Stimulated activated CD8-positive, alpha-beta memory T cell treated with anti-CD3 and anti-CD28 coated beads, Interleukin-12 subunit alpha, Interleukin-12 subunit beta, amount 100 ng/mL, for 1 hour (primary cell): Measurements from ENCODE around the gene C20orf204.
"Not testable (repeated sequence)": the region's sequence is repeated elsewhere in the genome, so short reads cannot be mapped to it uniquely, and the experiment has no call there.

ENCODE experiments used
- DNase-seq: peaks from one replicate; pipeline ENCODE4 v3.0.0-alpha.2; 2020; ENCODE audit warnings: low read depth

C20orf204 gene

DNA sequence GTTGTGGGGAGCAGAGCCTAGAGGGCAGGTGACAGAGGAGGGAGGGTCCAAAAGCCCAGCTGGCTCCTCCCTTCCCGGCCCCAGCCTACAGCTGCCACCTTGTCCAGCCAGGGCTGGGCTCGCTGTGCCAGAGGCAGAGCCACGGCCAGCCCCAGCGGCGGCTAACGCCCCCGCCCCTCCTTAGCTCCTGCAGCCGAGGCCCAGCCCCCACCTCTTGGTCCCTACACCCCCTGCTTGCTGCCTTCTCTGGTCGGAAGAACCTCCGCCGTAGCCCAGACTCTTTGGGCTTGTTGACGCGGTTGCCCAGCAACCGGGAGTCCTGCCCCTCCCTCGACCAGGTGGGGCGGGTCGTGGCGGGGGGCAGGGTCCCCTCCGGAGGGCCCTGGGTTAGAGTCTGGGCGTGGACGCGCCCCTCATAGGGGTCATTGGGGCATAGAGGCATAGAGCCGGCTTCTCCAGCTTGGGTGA lies 48.7 kb downstream of the C20orf204 start:
- no peak for DNase-seq

DNA sequence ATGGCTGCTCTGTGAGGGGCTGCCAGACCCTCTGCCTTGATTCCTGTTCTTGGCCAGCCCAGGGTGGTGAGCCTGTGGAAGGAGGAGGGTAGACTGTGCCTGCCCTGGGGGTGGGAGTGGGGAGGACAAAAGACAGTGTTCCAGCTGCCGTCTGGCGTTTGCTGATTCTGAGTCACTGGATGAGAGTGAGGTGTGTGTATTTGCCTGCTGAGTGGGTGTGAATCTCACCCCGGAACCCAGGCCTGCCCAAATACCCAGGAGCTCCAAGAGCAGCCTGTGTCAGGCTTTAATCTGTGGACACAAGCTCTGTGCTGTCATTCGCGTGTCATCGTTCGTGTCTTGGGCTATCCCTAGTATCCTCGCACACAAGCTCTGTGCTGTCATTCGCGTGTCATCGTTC lies 50.8 kb downstream of the C20orf204 start:
- DNase-seq: no peak

DNA sequence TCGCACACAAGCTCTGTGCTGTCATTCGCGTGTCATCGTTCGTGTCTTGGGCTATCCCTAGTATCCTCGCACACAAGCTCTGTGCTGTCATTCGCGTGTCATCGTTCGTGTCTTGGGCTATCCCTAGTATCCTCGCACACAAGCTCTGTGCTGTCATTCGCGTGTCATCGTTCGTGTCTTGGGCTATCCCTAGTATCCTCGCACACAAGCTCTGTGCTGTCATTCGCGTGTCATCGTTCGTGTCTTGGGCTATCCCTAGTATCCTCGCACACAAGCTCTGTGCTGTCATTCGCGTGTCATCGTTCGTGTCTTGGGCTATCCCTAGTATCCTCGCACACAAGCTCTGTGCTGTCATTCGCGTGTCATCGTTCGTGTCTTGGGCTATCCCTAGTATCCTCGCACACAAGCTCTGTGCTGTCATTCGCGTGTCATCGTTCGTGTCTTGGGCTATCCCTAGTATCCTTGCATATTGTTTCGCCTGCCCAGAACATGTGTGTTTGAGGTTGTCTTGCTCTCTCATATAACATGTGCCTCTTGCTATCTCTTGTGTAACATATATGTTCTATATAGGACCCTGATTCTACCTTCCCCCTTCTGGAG lies 51.3 kb downstream of the C20orf204 start:
- not testable (repeated sequence) for DNase-seq

DNA sequence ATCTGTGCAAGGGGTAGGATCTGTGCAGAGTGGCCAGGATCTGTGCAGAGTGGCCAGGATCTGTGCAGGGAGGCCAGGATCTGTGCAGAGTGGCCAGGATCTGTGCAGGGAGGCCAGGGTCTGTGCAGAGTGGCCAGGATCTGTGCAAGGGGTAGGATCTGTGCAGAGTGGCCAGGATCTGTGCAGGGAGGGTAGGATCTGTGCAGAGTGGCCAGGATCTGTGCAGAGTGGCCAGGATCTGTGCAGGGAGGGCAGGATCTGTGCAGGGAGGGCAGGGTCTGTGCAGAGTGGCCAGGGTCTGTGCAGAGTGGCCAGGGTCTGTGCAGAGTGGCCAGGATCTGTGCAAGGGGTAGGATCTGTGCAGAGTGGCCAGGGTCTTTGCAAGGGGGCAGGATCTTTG lies 52.6 kb downstream of the C20orf204 start:
- not testable (repeated sequence) for DNase-seq
